Stimulated activated CD8-positive, alpha-beta memory T cell treated with anti-CD3 and anti-CD28 coated beads, Interleukin-4, amount 100 ng/mL, for 1 hour (primary cell): Measurements from ENCODE around the gene KIF20B.

Experiments used
- DNase-seq, 2 donors: peaks; one replicate each; pipeline ENCODE4 v3.0.0-alpha.2; 2020; ENCODE audit warnings: low read depth in 2 of 2, low spot score in 1 of 2

Gene KIF20B, protein sequence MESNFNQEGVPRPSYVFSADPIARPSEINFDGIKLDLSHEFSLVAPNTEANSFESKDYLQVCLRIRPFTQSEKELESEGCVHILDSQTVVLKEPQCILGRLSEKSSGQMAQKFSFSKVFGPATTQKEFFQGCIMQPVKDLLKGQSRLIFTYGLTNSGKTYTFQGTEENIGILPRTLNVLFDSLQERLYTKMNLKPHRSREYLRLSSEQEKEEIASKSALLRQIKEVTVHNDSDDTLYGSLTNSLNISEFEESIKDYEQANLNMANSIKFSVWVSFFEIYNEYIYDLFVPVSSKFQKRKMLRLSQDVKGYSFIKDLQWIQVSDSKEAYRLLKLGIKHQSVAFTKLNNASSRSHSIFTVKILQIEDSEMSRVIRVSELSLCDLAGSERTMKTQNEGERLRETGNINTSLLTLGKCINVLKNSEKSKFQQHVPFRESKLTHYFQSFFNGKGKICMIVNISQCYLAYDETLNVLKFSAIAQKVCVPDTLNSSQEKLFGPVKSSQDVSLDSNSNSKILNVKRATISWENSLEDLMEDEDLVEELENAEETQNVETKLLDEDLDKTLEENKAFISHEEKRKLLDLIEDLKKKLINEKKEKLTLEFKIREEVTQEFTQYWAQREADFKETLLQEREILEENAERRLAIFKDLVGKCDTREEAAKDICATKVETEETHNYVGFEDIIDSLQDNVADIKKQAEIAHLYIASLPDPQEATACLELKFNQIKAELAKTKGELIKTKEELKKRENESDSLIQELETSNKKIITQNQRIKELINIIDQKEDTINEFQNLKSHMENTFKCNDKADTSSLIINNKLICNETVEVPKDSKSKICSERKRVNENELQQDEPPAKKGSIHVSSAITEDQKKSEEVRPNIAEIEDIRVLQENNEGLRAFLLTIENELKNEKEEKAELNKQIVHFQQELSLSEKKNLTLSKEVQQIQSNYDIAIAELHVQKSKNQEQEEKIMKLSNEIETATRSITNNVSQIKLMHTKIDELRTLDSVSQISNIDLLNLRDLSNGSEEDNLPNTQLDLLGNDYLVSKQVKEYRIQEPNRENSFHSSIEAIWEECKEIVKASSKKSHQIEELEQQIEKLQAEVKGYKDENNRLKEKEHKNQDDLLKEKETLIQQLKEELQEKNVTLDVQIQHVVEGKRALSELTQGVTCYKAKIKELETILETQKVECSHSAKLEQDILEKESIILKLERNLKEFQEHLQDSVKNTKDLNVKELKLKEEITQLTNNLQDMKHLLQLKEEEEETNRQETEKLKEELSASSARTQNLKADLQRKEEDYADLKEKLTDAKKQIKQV (N-terminal part only)

GRCh38 chr10:89701242-89702120, at the start of gene KIF20B:
TSS of gene KIF20B (plus strand) at chr10:89701590. CDS start at chr10:89705295, 3,705 bp downstream.
- peak; percentile 73 to 89 for DNase-seq

GRCh38 chr10:89651916-89652573, 49.3 kb upstream of the KIF20B start:
- no peak for DNase-seq

GRCh38 chr10:89652806-89653370, 48.5 kb upstream of the KIF20B start:
- no peak for DNase-seq

DNA sequence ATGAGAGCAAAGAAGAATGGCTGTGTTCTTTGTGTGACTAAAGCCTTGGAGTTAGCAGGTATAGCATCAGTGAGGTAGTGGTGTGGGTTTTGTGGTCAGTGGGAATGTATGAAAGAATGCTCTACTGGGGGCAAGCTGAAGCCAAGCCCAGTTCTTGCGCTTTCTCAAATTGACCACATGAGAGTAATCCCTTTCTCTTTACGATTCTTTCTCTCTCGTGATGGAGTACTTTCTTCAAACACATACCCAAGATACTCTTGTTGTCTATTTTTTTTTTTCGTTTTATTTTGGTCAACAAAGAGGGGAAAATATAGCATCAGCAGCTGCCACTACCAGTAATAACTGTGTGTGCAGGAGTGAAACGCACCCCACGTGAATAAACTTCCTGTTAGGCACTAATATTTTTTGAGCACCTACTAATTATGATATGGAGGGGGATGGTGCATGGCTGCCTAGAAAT, 48.0 kb upstream of the KIF20B start:
- DNase-seq = no peak

DNA sequence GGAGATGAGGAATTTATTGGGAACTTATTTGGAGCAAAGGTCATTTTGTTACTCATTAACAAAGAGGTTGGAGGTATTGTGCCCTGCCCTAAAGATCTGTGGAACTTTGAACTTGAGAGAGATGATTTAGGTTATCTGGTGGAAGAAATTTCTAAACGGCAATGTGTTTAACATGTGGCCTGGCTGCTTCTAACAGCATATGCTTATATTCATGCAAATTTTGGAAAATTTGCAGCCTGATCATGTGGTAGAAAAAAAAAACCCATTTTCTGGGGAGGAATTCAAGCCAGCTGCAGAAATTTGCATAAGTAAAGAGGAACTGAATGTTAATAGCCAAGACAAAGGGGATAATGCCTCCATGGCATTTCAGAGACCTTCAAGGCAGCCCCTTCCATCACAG, 45.7 kb upstream of the KIF20B start:
- DNase-seq = no peak

DNA sequence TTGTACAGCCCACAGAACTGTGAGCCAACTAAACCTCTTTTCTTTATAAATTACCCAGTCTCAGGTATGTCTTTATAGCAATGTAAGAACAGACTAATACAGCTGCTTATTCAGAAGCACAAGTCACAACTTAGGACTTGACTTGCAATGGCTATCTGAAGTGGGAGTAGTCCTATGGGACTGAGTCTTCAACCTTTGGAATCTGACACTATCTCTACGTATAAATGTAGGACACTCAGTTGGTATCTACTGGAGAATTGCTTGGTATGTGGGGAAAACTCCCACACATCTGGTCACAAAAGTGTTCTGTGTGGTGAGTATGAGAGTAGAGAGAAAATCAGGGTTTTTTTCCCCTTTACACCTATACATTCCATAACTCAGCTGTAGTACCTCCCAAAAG, 44.1 kb upstream of the KIF20B start:
- DNase-seq = no peak

GRCh38 chr10:89659143-89660131, 42.0 kb upstream of the KIF20B start:
- DNase-seq = no peak

GRCh38 chr10:89662596-89662995, 38.8 kb upstream of the KIF20B start:
- DNase-seq = no peak

DNA sequence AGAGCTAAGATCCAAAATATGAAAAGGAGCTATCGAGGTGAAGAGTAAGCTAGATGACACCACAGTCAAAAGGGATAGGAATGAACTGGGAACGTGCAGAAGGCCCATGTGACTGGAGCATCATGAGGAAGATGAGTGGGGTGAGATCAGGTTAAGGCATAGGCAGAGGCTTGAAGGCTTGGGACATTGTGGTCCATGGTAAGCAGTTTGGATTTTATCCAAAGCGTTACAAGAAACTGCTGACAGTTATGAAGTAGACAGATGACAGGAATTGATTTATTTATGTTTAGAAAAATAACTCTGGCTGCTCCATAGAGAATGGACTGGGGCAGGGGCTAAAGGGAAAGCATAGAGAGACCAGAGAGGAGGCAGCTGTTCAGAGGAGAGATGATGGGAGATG, 38.2 kb upstream of the KIF20B start:
- no peak for DNase-seq

DNA sequence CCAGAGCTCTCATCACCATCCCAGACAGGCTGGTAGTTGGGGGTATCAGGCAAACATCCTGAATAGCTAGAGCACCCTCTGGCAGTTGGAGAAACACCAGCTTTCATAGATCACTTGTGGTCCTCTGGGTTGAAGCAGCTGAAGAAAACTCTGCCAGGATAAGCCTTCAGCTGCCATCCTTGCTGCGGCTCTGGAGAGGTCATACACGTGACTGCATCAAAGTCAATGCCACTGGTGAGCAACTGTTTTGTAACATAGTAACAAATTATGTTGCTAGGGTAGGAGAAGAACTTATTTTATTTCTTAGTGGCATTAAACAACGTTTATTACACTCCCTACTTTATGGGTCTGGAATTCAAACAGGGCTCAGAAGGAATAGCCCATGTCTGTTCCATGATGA, 37.2 kb upstream of the KIF20B start:
- no peak for DNase-seq

GRCh38 chr10:89665302-89665701, 36.1 kb upstream of the KIF20B start:
- DNase-seq = no peak

- DNase-seq = no peak
Observed at GRCh38 chr10:89666138-89666537, 35.3 kb upstream of the KIF20B start.

- no peak for DNase-seq
Observed at GRCh38 chr10:89668386-89669071, 32.9 kb upstream of the KIF20B start.

- no peak for DNase-seq
Observed at GRCh38 chr10:89669985-89670384, 31.4 kb upstream of the KIF20B start.

- no peak for DNase-seq
Observed at GRCh38 chr10:89670926-89671325, 30.5 kb upstream of the KIF20B start.

- DNase-seq = no peak
Observed at GRCh38 chr10:89677341-89677740, 24.0 kb upstream of the KIF20B start.

- DNase-seq = no peak
Observed at GRCh38 chr10:89679986-89680385, 21.4 kb upstream of the KIF20B start.

DNA sequence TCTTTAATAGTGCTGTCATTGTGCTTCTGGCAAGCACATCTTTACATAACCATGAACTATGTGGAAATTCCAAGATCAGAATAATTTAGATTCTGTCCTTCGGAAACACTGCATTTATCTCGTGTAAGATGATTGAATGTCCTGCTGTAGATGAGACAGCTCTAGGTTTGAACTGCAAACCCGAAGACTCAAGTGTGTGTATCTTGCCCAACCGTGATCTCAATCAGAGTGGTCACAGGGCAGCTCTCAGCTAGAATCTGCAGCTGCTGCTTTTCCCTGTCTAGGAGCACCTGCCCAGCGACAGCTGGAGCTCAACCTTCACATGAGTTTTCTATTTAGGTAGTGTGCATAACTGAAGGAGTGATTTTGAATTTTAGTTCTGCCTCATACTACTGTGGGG, 17.5 kb upstream of the KIF20B start:
- no peak for DNase-seq
